NCI-H187 treated with DMSO at 0.1 percent for 48 hours (cell line): ENCODE results near the gene STRA8.
"Not testable (repeated sequence)": the region's sequence is repeated elsewhere in the genome, so short reads cannot be mapped to it uniquely, and the experiment has no call there.

Experiments used
- DNase-seq: peaks from one replicate; lab custom pipeline; 2025; lab: John Stamatoyannopoulos, UW

STRA8 gene

DNA sequence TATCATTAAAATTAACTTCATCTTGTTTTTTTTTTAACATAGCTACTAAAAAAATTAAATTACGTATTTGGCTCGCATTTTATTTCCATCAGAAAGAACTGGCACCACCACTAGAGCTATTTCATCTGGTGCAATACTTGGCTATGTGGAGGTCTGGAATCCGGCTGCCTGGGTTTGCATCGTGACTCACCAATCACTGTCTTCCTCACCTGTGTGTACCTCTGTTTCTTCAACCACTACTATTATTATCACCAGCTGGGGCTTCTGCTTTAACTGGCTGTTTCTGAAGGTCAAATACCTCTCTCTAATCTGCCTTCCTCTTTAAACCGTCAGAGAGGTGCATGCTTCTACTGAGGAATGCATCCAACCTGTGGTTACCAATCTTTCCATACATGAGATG lies 28.8 kb upstream of the STRA8 start:
- DNase-seq = no peak

DNA sequence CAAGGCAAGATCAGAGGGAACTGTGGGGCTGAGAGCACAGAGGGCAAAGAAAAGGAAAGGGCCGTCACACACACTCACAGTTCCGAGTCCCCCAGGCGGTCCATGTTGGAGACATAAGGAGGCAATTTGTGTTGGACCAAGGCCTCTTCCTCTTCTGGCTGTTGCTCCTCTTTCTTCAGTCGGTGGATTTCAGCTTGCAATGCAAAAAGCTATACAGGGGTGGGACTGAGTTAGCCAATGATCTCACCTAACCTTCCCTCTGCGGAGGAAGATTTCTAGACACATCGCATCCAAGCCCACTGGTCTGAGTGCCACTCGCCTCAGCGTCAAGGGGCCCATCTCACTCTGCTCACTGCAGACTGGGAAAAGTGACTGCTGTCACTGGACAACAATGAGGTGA lies 27.8 kb upstream of the STRA8 start:
- DNase-seq = no peak

DNA sequence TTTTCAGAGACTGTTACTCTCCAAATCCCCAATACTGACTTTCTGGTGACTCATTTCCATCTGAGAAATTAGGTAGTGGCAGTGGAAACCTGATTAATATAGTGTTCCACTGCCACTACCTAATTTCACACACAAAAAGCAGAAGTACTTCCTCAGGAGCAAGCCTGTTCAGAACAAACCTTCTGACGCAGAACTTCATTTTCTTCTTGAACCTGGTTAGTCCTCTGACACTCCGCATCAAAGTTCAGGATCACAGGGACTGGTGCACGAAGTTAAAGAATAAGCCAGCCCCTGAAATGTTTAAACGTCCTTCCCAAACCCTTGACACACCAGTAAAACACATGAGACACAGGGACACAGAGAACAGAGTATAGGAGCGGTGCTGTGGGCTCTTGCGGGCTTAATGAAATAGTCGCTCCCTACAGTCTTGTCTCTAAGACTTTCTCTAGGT lies 26.7 kb upstream of the STRA8 start:
- DNase-seq = no peak

DNA sequence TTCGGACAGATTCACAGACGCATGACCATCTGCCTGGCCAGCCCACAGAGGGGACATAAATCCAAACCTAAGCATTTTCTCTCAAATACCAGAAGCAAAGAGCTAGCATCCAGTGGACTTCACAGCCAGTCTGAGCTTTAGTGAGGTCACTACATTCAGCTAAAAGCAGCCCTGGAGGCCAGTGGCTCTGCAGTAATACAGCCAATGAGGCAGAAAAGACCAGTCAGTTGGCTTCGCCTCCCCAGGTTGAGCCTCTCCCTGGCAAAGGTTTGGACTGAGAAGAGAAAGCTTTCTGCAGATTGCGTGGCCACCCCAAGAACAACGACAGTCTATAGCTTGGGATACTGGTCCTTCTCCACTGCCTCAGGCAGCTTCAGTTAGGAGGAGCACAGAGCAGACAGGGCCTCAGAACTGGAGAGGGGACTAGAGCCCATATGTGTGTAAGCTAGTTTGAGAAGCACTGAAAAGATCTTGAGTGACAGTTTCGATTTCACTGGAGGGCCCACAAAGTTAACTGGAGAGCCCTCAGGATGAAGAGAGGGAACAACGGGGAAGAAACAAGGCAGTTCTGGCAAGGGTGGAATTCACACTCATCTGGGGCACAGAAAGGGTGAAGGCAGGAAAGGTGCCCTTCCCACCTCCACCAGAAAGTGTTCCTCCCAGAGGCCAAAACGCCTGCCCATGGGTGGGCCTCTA lies 26.1 kb upstream of the STRA8 start:
- no peak for DNase-seq

DNA sequence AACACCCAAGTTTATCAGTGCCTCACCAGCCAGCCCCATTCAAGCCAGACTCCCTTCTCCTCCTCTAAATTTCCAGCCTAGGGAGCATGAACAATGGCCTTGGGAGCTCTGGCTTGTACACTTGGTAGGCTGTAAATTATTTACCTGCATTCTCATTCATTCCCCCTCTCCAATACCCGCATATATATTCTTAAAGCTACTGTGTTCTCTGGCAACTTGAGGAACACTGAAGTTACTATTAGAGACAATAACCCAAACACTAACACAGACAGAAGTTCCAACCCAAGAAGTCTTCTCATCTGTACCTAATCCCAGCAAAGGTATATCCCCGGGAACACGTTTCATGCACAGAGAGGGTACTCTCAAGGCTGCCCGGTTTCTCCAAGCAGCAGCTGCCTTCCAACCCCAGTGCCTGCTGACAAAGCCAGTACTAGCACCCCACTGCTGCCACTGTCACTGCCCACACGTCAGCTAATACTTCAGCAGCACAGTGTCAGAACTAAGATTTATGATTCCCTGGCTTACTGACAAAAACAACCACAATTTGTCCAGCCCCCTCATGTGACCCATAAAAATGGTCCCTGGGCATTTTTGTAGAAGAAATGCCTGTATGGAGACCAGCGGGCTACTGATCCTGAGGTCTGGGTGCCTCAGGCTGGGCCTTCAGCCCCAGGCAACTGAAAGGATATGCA lies 25.4 kb upstream of the STRA8 start:
- no peak for DNase-seq

DNA sequence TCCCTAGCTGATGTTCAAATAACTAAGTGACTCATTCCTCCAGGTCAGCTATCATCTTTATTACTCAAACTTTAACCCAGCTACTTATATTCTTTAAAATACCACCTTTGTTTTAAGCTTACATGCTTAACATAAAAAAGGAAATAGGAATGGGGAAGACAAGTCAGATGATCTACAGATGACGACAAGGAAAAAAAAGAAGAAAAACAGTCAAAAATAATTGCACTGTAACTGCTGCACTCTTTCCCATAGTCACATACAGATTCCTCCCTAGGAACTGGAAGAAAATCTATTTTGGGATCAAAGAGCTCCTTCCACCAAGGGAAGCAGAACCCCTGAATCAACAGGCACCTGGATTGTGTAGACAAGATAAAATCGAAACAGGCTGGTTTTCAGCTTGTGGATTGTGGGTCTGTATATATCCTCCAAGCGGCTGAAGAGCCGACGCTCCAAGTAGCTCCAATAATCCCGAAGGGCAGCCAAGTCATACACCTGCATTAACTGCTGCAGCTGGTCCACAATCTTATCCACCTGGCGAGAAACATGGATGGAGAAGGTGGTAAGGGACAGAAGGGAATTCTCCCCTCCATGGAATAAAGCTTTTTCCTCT lies 24.3 kb upstream of the STRA8 start:
- no peak for DNase-seq

DNA sequence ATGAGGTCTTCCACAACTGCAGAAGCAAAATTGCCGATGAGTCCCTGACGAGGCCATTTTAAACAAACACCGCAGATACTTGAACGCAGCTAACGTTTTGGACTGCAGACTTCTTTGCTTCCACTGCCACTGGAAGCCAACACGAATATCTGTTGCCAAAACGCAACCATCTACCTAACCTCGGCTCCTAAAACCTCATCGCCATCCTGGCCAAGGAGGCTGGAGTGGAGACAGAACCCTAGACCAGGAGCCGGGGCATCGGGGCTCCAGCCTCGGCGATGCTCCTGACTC lies 22.8 kb upstream of the STRA8 start:
- DNase-seq = no peak

DNA sequence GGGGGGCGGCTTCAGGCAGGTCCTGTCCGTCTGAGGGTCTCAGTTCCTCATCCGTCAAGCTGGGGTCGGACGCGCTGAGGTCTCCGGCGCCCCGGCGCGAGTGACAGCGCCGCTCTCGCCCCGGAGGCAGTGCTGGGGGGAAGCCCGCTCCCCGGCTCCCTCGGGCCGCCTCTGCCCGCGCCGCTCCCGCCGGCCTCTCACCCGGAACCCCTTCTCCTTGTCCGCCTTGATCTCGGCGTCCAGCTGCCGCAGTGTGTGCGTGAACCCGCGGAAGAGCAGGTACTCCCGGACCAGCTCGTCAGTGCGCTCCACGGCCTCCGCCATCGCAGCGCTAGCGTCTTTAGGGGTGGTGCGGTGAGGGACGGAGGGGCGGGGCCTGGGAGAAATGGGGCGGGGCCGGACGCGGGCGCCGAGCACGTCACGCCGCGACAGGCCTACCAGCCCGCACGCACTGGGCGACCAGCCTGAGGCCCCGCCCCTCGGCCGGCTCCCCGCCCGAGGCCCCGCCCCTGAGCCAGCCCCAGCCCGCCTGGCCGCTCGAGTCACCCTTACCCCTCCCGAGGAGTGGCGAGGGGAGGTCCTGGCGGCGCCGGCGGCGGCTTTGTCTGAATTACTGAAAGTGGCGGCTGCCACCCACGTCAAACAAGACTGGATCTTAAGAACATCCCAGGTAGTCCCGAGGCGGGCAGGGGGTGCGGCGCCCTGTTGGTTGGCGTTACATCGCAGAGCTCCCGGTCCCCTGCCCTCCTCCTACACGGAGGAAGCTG lies 22.3 kb upstream of the STRA8 start, which contains the start of gene WDR91:
Gene WDR91, minus strand, starts transcription at position 348 of the 767 bp plus-strand sequence. Its CDS starts 24 bp downstream, at position 324.
- peak; percentile 42 for DNase-seq

DNA sequence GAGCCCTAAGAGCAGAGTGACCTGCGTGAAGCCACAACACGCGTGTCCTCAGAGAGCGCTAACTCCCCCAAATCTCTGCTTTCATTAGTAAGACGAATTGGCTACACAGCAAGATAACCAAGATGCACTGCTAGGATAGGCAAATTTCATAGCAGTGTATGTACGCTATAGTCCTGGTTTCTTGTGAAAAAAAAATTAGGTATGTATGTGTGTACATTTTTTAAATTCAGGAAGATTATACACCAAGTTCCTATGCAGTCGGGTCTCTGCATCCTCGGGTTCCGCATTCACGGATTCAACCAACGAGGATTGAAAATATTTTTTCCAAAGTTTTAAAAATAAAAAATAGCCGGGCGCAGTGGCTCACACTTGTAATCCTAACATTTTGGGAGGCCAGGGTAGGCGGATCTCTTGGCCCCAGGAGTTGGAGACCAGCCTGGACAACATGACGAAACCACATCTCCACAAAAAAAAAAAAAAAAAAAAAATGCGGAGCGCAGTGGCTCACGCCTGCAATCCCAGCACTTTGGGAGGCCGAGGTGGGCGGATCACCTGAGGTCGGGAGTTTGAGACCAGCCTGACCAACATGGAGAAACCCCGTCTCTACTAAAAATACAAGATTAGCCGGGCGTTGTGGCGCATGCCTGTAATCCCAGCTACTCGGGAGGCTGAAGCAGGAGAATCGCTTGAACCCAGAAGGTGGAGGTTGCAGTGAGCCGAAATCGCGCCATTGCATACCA lies 21.5 kb upstream of the STRA8 start:
- DNase-seq = not testable (repeated sequence)

DNA sequence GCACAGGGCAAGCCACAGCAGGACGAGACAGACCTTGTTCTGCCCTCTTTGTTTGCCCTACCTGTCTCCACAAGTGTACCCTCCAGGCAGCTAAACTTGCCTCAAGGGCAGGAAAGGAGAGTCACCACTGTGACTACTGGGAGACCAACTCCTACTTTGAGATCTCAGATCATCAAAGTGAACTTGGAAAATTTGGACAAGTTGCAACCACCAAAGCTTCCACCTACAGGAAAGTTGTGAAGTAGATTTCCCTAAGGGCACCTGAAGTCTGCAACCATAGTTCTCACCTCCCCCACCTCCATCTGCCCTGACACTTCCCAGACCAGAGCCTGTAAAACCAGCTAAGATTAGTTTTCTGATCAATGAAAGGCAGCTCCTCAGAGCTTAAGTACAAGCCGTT lies 19.8 kb upstream of the STRA8 start:
- no peak for DNase-seq

DNA sequence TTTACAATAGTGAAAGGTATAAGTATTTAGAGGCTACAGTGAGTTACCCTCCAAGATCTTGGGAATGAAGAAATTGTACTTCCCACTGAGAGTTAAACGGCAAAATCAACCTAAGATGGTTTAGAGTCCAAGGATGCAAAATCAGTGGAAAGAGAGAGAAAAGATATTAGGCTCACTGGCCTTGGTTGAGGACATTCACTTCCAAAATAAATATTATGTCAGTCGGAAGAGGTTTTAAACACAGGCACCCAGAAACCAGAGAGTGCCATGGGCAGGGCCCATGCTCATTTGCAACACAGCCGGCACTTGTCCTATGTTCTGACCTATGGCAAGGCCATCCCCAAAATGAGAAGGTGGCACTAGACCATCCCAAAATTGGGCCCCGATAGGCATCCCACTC lies 18.5 kb upstream of the STRA8 start:
- DNase-seq = no peak

DNA sequence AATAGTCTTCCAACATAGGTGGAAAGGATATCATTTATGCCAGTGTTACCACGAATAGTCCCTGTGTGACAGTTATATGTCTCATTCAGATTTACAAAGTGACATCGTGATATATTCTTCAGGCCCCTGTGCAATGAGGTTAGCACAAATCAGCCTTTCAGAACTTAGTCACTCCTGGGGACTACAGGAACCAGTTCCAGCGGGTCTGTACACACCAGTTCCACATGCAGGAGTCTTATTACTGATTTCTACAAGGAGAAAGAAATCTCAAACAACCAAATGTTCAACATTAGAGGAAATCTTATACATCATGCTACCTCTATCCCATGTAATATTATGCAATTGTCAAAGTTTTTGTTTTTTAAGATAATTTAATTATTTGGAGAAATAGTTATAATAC lies 17.9 kb upstream of the STRA8 start:
- DNase-seq = no peak

DNA sequence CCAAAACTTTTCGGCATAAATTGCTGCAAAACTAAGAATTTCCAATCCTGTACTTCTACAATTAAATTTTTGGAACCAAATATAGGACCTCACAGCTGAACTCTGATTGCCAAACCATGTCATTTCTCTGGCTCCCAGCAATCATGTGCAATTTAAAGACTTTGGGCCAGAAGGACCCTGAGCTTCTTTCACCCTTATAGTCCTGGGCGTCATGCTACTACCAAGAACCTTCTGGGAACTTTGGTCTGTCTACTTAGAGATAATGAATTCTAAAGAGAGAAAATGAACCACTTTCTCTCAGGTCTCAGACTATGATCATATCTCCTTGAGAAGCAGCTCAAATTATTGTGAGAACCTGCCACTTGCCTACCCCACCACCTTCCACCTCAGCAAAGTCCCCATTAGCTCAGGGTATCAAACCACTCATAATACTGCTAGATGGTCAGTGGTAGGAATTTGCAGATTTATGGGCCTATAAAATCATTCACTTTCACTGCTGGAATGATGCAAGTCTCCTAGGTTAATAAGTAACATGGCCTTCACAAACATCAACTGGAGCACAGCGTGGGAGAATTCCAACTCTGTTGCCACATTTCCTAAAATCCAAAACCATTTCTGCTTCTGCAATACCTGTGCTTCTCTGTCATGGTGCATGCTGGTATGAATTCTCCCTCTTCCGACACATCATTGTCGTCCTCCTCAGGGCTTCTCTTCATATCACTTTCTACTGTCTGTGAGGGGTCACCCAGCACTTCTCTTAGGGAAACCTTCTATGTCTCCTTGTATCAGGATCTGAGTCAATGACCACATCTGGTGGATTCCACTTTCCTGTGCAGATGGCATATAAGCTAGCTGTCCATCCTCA lies 15.8 kb upstream of the STRA8 start:
- no peak for DNase-seq

DNA sequence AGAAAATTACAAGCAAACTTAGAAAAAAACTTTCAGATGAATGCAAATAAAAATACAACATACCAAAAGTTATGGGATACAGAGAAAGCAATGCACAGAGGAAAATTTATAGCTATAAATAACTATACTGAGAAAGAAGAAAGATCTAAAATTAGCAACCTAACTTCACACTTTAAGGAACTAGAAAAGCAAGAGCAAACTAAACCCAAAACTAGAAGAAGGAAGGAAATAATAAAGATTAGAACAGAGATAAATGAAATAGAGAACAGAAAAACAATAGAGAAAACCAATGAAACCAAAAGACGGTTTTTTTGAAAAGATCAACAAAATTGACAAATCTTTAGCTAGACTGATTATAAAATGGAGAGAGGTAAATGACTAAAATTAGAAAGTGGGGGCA lies 9.6 kb upstream of the STRA8 start:
- no peak for DNase-seq

DNA sequence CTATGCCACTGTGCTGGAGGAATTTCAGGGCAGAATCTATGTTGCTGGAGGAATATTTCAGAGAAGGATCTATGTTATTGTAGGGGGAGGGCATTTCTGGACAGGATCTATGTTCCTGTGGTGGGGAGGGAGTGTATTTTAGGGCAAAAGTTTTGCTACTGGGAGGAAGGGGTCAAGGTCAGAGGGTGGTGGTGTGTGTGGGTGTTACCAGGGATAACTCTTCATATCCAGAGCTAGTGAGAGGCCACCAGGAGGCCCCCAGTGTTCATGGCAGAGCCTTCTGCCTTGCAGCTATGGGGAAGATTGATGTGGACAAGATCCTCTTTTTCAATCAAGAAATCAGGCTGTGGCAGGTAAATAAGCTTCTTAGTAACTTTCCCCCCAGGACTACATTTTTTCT lies 2.0 kb upstream of the STRA8 start:
- no peak for DNase-seq

DNA sequence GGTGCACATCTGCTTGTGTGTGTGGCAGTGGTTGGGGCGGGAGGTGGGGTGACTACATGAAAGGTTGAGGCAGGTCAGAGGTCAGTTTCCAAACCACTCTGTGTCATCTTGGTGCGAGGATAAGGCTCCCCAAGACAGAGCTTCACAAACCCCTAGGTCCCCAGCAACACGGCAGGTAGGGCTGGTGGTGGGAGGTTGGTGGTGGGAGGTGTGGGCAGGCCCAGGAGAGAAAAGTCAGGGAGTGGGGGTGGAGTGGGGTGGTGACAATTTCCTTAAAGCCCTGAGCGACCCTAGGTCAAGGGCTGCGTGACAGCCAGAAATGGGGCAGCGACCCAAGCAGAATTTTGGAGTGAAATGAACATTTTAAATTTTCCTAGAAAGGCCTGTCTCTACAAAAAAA lies 1.6 kb upstream of the STRA8 start:
- DNase-seq = no peak

DNA sequence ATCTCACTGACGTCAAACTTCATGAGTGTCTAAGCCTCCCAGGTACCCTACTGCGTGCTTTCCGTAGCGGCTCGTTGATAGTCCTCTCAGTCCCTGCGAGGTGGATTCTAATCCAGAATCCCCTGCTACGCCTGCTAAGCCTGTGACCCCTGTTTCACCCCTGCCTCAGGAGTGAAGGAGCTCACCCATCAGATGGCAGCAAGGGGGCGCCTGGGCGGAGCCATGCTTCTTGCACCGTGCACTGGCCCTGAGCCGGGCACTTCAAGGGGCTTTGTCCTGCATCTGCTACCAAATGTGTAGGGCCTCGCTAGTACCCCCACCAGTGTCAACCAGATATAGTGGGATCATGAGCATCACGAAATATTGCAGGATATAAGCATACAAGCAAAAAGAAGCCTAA lies 918 bp upstream of the STRA8 start:
- no peak for DNase-seq

DNA sequence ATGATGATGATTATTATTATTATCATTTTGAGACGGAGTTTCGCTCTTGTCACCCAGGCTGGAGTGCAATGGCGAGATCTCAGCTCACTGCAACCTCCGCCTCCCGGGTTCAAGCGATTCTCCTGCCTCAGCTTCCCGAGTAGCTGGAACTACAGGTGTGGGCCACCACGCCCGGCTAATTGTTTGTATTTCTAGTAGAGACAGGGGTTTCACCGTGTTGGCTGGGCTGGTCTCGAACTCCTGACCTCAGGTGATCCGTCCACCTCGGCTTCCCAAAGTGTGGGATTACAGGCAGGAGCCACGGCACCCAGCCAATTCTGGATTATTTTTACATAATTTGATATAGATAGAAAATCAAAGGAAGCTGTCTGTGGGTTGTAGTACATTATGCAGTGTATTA lies 457 bp downstream of the STRA8 start:
- DNase-seq = not testable (repeated sequence)

DNA sequence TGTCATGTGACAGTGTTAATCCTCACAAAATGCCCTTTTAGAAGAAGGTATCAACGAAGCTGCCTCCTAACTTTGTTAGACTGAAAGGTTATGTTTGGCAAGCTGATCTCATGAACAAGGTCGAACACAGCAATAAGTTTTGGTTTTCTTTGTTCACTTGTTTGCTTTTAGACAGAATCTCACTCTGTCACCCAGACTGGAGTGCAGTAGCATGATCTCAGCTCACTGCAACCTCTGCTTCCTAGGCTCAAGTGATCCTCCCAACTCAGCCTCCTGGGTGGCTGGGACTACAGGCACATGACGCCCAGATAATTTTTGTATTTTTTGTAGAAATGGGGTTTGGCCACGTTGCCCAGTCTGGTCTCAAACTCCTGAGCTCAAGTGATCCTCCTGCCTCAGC lies 1.1 kb downstream of the STRA8 start:
- no peak for DNase-seq

DNA sequence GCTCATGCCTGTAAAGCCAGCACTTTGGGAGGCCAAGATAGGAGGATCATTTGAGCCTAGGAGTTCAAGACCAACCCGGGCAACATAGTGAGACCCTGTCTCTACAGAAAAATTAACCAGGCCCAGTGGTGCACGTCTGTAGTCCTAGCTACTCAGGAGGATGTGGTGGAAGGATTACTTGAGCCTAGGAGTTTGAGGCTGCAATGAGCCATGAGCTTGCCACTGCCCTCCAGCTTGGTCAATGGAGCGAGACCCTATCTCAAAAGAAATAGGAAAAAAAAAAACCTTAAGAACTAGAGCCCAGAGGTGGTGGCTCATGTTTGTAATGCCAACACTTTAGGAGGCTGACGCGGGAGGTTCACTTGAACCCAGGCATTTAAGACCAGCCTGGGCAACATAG lies 2.2 kb downstream of the STRA8 start:
- no peak for DNase-seq

DNA sequence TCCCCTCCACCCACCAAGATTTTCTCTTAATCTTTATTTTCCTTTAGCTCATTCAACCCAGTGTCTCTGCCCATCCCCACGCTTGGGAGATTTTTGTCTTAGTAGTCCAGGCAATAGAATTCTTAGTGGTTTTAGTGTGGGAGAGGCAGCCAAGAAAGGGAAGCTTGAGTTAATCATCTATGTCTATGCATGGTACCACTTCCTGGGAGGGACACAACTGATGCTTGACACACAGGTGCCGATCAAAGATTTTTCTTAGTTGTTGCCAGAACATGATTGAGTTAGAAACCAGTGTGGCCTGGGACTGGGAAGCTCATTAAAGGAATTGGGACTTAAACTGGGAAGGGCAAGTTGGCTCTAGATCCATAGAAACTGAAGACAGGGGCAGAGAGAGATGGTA lies 3.1 kb downstream of the STRA8 start:
- no peak for DNase-seq
